Sigmoid colon (tissue), 4 donors: Measurements from ENCODE around the gene CFAP100.

Experiments
- EP300 ChIP-seq, 4 donors: sonication (generic); formaldehyde crosslinking; IDR thresholded peaks; one replicate each; pipeline ENCODE4 v1.6.1; 2017; ENCODE audit warnings: antibody characterized with exemption in 4 of 4
- POLR2A ChIP-seq, 2 donors: fragments of 450-650 bp; IDR thresholded peaks; one replicate each; pipeline ENCODE4 v1.6.1; 2016; ENCODE audit warnings: antibody characterized with exemption in 2 of 2, mild to moderate bottlenecking in 2 of 2, moderate library complexity in 2 of 2
- POLR2AphosphoS5 ChIP-seq, 4 donors: sonication (generic); formaldehyde crosslinking; IDR thresholded peaks; one replicate each; pipeline ENCODE4 v1.6.1; 2017; ENCODE audit warnings: antibody characterized with exemption in 4 of 4
- TF ChIP-seq, protein P1 (sequence below), 4 experiments: fragments of 450-650 bp in 3 of 4; fragments of 200-600 bp in 1 of 4; IDR thresholded peaks; one replicate each; pipeline ENCODE4 v1.5.1; 2016 to 2019; ENCODE audit warnings: antibody characterized with exemption in 4 of 4, mild to moderate bottlenecking in 3 of 4, moderate library complexity in 2 of 4

DNA sequence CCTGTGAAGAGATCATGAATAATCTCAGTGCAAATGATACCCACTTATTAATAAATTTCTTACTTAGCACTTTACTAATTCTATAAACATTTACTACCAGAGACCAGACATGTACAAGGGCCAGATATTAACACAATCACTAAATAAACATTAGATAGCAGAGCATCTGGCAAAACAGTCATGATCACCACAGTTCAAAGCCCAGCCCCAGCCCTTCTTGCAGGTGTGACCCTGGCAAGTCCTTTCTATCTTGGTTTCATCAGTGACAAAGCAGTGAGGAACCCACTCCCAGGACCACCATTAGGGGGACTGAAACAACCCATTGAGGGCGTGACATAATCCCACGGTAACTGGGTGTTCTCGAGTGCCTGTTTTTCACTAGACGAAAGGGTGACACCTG is 69.4 kb downstream of the CFAP100 start:
- TF ChIP-seq, protein P1, sequence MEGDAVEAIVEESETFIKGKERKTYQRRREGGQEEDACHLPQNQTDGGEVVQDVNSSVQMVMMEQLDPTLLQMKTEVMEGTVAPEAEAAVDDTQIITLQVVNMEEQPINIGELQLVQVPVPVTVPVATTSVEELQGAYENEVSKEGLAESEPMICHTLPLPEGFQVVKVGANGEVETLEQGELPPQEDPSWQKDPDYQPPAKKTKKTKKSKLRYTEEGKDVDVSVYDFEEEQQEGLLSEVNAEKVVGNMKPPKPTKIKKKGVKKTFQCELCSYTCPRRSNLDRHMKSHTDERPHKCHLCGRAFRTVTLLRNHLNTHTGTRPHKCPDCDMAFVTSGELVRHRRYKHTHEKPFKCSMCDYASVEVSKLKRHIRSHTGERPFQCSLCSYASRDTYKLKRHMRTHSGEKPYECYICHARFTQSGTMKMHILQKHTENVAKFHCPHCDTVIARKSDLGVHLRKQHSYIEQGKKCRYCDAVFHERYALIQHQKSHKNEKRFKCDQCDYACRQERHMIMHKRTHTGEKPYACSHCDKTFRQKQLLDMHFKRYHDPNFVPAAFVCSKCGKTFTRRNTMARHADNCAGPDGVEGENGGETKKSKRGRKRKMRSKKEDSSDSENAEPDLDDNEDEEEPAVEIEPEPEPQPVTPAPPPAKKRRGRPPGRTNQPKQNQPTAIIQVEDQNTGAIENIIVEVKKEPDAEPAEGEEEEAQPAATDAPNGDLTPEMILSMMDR (IDR thresholded peaks at IDR 0.05), result no peak
- TF ChIP-seq POLR2A (IDR thresholded peaks at IDR 0.05), result no peak
- no peak for TF ChIP-seq POLR2AphosphoS5 (IDR thresholded peaks at IDR 0.05)
- TF ChIP-seq EP300 (IDR thresholded peaks at IDR 0.05), result no peak
